Kidney epithelial cell (primary cell): ENCODE measurements around the gene IL17D. TPM values are rescaled to one million over a fixed set of nuclear protein-coding genes. Genes with fewer than 3 reads are reported as not detected.

Source experiments
- DNase-seq: peaks from one replicate; pipeline ENCODE4 v3.0.0-alpha.2; 2010; ENCODE audit warnings: low read depth
- H3K27me3 ChIP-seq: 2 replicates; pipeline ENCODE4 v1.6.0; 2011; ENCODE audit warnings: low read length; ENCODE audit not compliant: control insufficient read depth, insufficient read depth
- H3K36me3 ChIP-seq: 2 replicates; pipeline ENCODE4 v1.5.1; 2011; ENCODE audit warnings: low read length; ENCODE audit not compliant: control insufficient read depth, insufficient read depth
- H3K4me3 ChIP-seq: 2 replicates; pipeline ENCODE4 v1.5.1; 2011; ENCODE audit warnings: low read depth, mild to moderate bottlenecking, control low read depth, low read length
- total RNA-seq: library from RNA; depleted of rRNA; stranded (reverse); fragments of >200 nt; gene quantifications from 2 replicates; pipeline ENCODE4 v1.2.3, GENCODE V29; 2015
- TF ChIP-seq, protein P1 (sequence below): IDR thresholded peaks from 2 replicates; pipeline ENCODE4 v1.5.1; 2011; ENCODE audit warnings: mild to moderate bottlenecking, moderate library complexity, low read length, control low read depth, inconsistent platforms; ENCODE audit not compliant: insufficient read depth, poor library complexity, severe bottlenecking

Gene IL17D
- total RNA-seq, result 0.46 and 0.89 TPM in 2 replicates

- Histone ChIP-seq H3K4me3 (peak within 1 kb of the TSS; percentile 56), H3K27me3 (peaks cover 2% of the 10 kb centered on the region), H3K36me3 (no peaks in the 10 kb centered on the region)
- DNase-seq, result no peak
- TF ChIP-seq, protein P1, sequence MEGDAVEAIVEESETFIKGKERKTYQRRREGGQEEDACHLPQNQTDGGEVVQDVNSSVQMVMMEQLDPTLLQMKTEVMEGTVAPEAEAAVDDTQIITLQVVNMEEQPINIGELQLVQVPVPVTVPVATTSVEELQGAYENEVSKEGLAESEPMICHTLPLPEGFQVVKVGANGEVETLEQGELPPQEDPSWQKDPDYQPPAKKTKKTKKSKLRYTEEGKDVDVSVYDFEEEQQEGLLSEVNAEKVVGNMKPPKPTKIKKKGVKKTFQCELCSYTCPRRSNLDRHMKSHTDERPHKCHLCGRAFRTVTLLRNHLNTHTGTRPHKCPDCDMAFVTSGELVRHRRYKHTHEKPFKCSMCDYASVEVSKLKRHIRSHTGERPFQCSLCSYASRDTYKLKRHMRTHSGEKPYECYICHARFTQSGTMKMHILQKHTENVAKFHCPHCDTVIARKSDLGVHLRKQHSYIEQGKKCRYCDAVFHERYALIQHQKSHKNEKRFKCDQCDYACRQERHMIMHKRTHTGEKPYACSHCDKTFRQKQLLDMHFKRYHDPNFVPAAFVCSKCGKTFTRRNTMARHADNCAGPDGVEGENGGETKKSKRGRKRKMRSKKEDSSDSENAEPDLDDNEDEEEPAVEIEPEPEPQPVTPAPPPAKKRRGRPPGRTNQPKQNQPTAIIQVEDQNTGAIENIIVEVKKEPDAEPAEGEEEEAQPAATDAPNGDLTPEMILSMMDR, result no peak
Measured at GRCh38 chr13:20702915-20703779, at the start of gene IL17D. TSS of gene IL17D (plus strand) at chr13:20703699. CDS start at chr13:20704002, 303 bp downstream.

GRCh38 chr13:20654156-20654555 is 49.3 kb upstream of the IL17D start:
- TF ChIP-seq, protein P1, result no peak
- no peaks in the 10 kb centered on the region for H3K36me3 ChIP-seq
- DNase-seq, result no peak
- no peaks in the 10 kb centered on the region for H3K27me3 ChIP-seq
- H3K4me3 ChIP-seq, result no peak overlapping the region

GRCh38 chr13:20658451-20659040 is 45.0 kb upstream of the IL17D start:
- H3K27me3 ChIP-seq, result no peaks in the 10 kb centered on the region
- no peak overlapping the region for H3K4me3 ChIP-seq
- TF ChIP-seq, protein P1, result no peak
- no peak for DNase-seq
- no peaks in the 10 kb centered on the region for H3K36me3 ChIP-seq

GRCh38 chr13:20664351-20664750 is 39.1 kb upstream of the IL17D start:
- Histone ChIP-seq H3K27me3 (no peaks in the 10 kb centered on the region), H3K36me3 (no peaks in the 10 kb centered on the region), H3K4me3 (no peak overlapping the region)
- no peak for DNase-seq
- TF ChIP-seq, protein P1, result no peak

GRCh38 chr13:20666948-20667347 is 36.6 kb upstream of the IL17D start:
- Histone ChIP-seq H3K4me3 (no peak overlapping the region), H3K36me3 (no peaks in the 10 kb centered on the region), H3K27me3 (no peaks in the 10 kb centered on the region)
- DNase-seq, result no peak
- TF ChIP-seq, protein P1, result no peak
